Measurements from ENCODE around the gene EDEM3.

EDEM3 gene

DNA sequence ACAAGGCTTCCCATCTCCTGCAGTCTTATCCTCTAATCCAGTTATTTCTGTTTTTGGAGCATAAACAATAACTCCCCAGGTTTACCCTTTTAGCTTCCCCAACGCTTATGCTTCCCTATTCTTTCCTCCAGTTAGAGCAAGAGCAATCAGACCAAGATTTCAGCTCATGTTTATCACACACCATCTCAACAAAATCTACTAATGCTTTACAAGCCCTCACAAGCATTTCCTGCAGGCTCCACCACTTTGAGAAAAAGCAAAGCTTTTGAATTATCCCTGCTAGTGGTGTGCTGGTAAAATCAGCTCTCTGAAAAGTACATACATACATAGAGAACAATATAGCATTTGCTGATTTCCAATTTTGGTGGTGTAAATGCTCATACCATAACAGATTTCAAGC, 92.9 kb downstream of the EDEM3 start:
- H3K36me3 Mint-ChIP-seq = no peaks in the 10 kb centered on the region
- DNase-seq (no peak), ATAC-seq (replicated peaks) (no peak)
- peaks cover 4 to 6% of the 10 kb centered on the region in 2 donors for H3K4me1 Mint-ChIP-seq
- H3K4me3 Mint-ChIP-seq = no peak overlapping the region
- no peak overlapping the region for H3K27ac Mint-ChIP-seq
- H3K27me3 Mint-ChIP-seq = peaks cover 19 to 22% of the 10 kb centered on the region in 2 donors
- no peaks in the 10 kb centered on the region for H3K9me3 Mint-ChIP-seq

GRCh38 chr1:184660462-184661191, 94.0 kb downstream of the EDEM3 start:
- H3K9me3 Mint-ChIP-seq = no peaks in the 10 kb centered on the region
- peaks cover 19 to 22% of the 10 kb centered on the region in 2 donors for H3K27me3 Mint-ChIP-seq
- H3K36me3 Mint-ChIP-seq = no peaks in the 10 kb centered on the region
- H3K4me3 Mint-ChIP-seq = no peak overlapping the region
- peaks cover 4 to 6% of the 10 kb centered on the region in 2 donors for H3K4me1 Mint-ChIP-seq
- DNase-seq = no peak
- peak in 1 of 2 donors; percentile 16 for ATAC-seq (replicated peaks)
- H3K27ac Mint-ChIP-seq = no peak overlapping the region

- H3K27me3 Mint-ChIP-seq = peaks cover 4 to 6% of the 10 kb centered on the region in 2 donors
- no peak overlapping the region for H3K27ac Mint-ChIP-seq
- no peak for DNase-seq
- ATAC-seq (replicated peaks) = no peak
- no peak overlapping the region for H3K4me3 Mint-ChIP-seq
- H3K4me1 Mint-ChIP-seq = no peaks in the 10 kb centered on the region
- no peaks in the 10 kb centered on the region for H3K36me3 Mint-ChIP-seq
- no peaks in the 10 kb centered on the region for H3K9me3 Mint-ChIP-seq
Observed at GRCh38 chr1:184658055-184658454, 96.6 kb downstream of the EDEM3 start.

DNA sequence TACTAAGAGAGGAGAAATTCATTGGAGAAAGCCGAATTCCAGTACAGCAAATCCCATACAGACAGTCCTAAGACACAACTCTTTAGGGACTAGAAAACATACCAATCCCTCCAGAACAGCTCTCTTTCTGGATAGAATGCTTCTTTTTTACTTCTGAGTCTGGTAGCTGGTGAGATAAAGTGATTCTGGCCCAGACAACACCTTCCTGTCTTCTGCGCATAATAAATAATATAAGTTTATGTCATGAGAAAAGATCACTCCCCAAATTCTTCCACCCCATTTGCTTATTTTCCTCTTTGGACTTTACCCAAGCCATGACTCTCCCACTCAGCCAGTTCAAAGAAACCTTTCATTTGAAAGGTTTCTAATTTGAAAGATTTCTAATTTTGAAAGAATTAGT, 98.4 kb downstream of the EDEM3 start:
- Mint-ChIP-seq H3K27ac (no peak overlapping the region), H3K4me1 (no peaks in the 10 kb centered on the region), H3K27me3 (peaks cover 7 to 11% of the 10 kb centered on the region in 2 donors), H3K4me3 (no peak overlapping the region), H3K9me3 (peaks cover 0 to 3% of the 10 kb centered on the region in 2 donors), H3K36me3 (no peaks in the 10 kb centered on the region)
- ATAC-seq (replicated peaks) (no peak), DNase-seq (no peak)

- H3K4me1 Mint-ChIP-seq = no peaks in the 10 kb centered on the region
- peaks cover 7 to 11% of the 10 kb centered on the region in 2 donors for H3K27me3 Mint-ChIP-seq
- H3K36me3 Mint-ChIP-seq = no peaks in the 10 kb centered on the region
- H3K9me3 Mint-ChIP-seq = peaks cover 0 to 3% of the 10 kb centered on the region in 2 donors
- ATAC-seq (replicated peaks) = no peak
- no peak for DNase-seq
- no peak overlapping the region for H3K27ac Mint-ChIP-seq
- no peak overlapping the region for H3K4me3 Mint-ChIP-seq
Observed at GRCh38 chr1:184655185-184655584, 99.5 kb downstream of the EDEM3 start.

- H3K36me3 Mint-ChIP-seq = no peaks in the 10 kb centered on the region
- no peak overlapping the region for H3K27ac Mint-ChIP-seq
- DNase-seq = no peak
- no peak for ATAC-seq (replicated peaks)
- H3K4me3 Mint-ChIP-seq = no peak overlapping the region
- no peaks in the 10 kb centered on the region for H3K4me1 Mint-ChIP-seq
- peaks cover 6 to 7% of the 10 kb centered on the region in 2 donors for H3K9me3 Mint-ChIP-seq
- H3K27me3 Mint-ChIP-seq = peaks cover 11 to 13% of the 10 kb centered on the region in 2 donors
Observed at GRCh38 chr1:184650177-184650866, 104.3 kb downstream of the EDEM3 start.

DNA sequence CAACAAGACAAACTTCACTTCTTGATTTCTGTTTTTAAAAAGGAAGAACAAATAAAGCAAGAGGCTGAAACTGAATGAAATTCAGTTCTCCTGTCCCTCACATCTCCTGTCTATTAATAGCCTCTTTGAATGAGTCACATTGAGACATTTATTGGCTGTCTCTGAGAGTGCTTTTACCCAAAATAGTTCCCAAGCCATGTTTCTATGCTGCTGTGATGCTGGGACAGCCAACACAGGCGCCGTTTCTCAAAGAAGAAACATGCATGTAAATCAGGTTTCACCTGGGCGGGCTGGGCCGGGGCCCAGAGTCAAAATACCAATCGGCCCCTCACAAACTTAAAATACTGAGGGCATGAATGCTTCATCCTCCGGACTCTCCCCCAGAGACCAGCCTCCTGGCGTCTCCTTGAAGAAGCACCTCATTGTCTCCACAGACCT, 105.2 kb downstream of the EDEM3 start:
- Mint-ChIP-seq H3K27me3 (peaks cover 11 to 13% of the 10 kb centered on the region in 2 donors), H3K4me1 (no peaks in the 10 kb centered on the region), H3K4me3 (no peak overlapping the region), H3K27ac (no peak overlapping the region), H3K9me3 (peaks cover 6 to 7% of the 10 kb centered on the region in 2 donors), H3K36me3 (no peaks in the 10 kb centered on the region)
- DNase-seq (no peak), ATAC-seq (replicated peaks) (no peak)

DNA sequence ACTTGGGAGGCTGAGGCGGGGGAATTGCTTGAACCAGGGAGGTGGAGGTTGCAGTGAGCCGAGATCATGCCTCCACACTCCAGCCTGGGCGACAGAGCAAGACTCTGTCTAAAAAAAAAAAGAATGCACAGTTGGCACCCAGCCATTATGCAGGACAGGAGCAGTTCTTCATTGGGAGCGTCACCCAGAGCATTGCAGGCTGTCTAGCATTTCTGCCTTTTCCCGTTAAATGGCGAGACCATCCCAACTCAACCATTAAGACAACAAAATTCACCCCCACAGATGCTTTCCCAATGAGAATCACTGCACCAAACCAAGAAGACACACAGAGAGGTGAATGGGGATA, 105.8 kb downstream of the EDEM3 start:
- DNase-seq = no peak
- Mint-ChIP-seq H3K27ac (no peak overlapping the region), H3K4me3 (no peak overlapping the region), H3K27me3 (peaks cover 8 to 13% of the 10 kb centered on the region in 2 donors), H3K4me1 (no peaks in the 10 kb centered on the region), H3K36me3 (no peaks in the 10 kb centered on the region), H3K9me3 (peaks cover 6 to 7% of the 10 kb centered on the region in 2 donors)
- no peak for ATAC-seq (replicated peaks)

DNA sequence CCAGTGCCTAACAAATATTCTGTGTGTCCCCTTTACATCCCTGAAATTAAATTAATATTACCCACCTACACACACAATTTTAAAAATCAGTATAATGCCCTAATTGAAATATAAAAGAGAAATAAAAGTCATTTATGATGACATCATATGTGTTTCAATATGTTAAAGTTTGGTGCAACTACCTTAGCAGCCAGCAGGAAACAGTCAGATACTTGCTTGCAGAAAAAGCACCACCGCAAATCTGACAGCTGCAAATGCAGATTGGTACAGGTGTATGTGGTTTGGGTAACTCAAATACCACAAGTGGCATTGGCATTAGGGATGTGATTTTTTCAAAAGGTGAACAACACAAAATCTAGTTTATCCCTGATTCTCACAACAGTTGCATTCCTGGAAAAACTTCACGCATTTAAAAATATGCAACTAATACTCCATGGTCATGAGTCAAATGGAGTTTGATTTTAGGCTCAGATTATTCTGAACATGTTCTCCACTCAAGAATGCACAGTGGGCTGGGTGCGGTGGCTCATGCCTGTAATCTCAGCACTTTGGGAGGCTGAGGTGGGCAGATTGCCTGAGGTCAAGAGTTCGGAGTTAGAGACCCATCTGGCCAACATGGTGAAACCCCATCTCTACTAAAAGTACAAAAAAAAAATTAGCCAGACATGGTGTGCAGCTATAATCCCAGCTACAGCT, 106.3 kb downstream of the EDEM3 start:
- no peaks in the 10 kb centered on the region for H3K4me1 Mint-ChIP-seq
- no peak overlapping the region for H3K4me3 Mint-ChIP-seq
- H3K27ac Mint-ChIP-seq = no peak overlapping the region
- ATAC-seq (replicated peaks) (no peak), DNase-seq (no peak)
- H3K9me3 Mint-ChIP-seq = peaks cover 6 to 7% of the 10 kb centered on the region in 2 donors
- H3K27me3 Mint-ChIP-seq = peaks cover 5 to 13% of the 10 kb centered on the region in 2 donors
- H3K36me3 Mint-ChIP-seq = no peaks in the 10 kb centered on the region

GRCh38 chr1:184647471-184647870, 107.2 kb downstream of the EDEM3 start:
- H3K36me3 Mint-ChIP-seq = no peaks in the 10 kb centered on the region
- peaks cover 6% of the 10 kb centered on the region in 2 donors for H3K9me3 Mint-ChIP-seq
- H3K4me1 Mint-ChIP-seq = no peaks in the 10 kb centered on the region
- ATAC-seq (replicated peaks) (no peak), DNase-seq (no peak)
- H3K27me3 Mint-ChIP-seq = peaks cover 2 to 6% of the 10 kb centered on the region in 2 donors
- no peak overlapping the region for H3K27ac Mint-ChIP-seq
- H3K4me3 Mint-ChIP-seq = no peak overlapping the region

DNA sequence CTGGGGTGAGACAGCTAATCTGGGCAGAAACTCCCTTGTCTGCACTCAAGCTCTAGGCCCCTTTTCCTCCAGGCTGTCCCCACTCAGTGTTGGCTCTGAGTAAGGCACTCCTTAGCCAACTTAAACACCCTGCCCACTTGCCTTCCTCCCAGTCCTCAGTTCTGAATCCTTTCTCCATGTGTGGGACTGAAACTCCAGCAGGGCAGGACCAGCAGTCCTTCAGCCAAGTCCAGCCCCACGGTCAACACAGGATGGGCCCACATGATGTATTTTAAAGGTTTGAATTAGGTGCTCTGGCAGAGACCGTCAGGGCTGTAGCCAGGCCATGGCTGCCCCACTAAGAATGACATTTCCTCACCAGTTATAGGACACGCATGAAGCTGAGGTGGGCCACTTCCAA, 107.8 kb downstream of the EDEM3 start:
- H3K4me1 Mint-ChIP-seq = no peaks in the 10 kb centered on the region
- H3K9me3 Mint-ChIP-seq = peaks cover 5 to 6% of the 10 kb centered on the region in 2 donors
- peaks cover 0 to 12% of the 10 kb centered on the region in 2 donors for H3K27me3 Mint-ChIP-seq
- H3K4me3 Mint-ChIP-seq = no peak overlapping the region
- DNase-seq (no peak), ATAC-seq (replicated peaks) (no peak)
- H3K36me3 Mint-ChIP-seq = no peaks in the 10 kb centered on the region
- no peak overlapping the region for H3K27ac Mint-ChIP-seq

DNA sequence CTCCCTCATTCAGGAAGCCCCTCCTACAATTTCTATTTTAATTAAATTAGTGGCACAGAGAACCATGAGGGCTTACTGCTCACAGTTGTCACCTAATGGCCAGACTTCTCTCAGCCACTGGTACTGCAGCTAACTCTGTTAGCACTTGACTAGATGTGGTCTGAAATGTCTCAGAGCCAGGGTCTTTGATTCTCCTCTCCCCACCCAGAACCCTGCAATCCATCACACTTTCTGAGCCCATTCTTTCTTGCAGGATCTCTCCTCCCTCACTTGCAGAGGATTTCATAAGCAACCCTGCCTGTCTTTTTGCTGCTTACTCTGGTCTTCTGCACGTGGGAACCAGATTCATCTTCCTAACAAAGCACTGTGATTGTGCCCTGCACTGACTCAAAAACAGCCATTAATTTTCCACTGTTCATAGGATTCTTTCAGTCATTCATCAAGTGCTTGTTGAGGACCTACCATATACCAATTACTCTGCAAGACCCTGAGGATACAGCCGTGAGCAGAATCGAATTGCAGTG, 108.4 kb downstream of the EDEM3 start:
- peaks cover 0 to 13% of the 10 kb centered on the region in 2 donors for H3K27me3 Mint-ChIP-seq
- no peak for DNase-seq
- no peaks in the 10 kb centered on the region for H3K36me3 Mint-ChIP-seq

DNA sequence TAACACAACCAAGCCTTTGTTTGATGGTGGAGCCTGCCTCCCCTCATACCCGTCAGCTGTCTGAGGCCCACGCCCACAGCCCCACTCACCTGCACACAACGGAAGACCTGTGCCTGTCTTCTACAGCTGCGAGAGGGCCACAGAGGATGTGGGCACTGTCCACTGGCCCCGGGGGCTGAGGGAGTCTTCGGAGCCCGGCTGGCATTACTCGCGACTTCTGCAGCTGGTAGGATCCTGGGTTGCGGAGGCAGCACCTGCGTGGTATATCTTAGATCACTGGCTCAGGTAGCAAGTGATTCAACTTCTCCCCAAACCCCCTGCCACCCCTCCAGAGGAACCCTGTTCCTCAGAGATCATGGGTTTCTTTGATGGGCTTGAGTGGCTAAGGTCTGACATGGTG, 109.9 kb downstream of the EDEM3 start:
- Mint-ChIP-seq H3K4me3 (no peak overlapping the region), H3K36me3 (no peaks in the 10 kb centered on the region), H3K4me1 (no peaks in the 10 kb centered on the region), H3K27me3 (peaks cover 0 to 13% of the 10 kb centered on the region in 2 donors), H3K27ac (no peak overlapping the region), H3K9me3 (peaks cover 5 to 6% of the 10 kb centered on the region in 2 donors)
- DNase-seq (no peak), ATAC-seq (replicated peaks) (no peak)

More for the DNA sequence above, 108.4 kb downstream of the EDEM3 start:
- Mint-ChIP-seq H3K4me3 (no peak overlapping the region), H3K9me3 (peaks cover 5 to 6% of the 10 kb centered on the region in 2 donors), H3K4me1 (no peaks in the 10 kb centered on the region), H3K27ac (no peak overlapping the region)
- ATAC-seq (replicated peaks) = no peak

GRCh38 chr1:184643661-184644060, 111.0 kb downstream of the EDEM3 start:
- Mint-ChIP-seq H3K36me3 (no peaks in the 10 kb centered on the region), H3K4me1 (no peaks in the 10 kb centered on the region), H3K27me3 (peaks cover 0 to 8% of the 10 kb centered on the region in 2 donors), H3K9me3 (no peaks in the 10 kb centered on the region), H3K4me3 (no peak overlapping the region), H3K27ac (no peak overlapping the region)
- ATAC-seq (replicated peaks) (no peak), DNase-seq (no peak)
